Measurements from ENCODE around the gene CD99L2. TPM values are rescaled to one million over a fixed set of nuclear protein-coding genes. Genes with fewer than 3 reads are reported as not detected.
A peak's percentile ranks its signal among the peaks of the same experiment; 100 is the strongest.
"Not testable (repeated sequence)": the region's sequence is repeated elsewhere in the genome, so short reads cannot be mapped to it uniquely, and the experiment has no call there.

The CD99L2 gene
- total RNA-seq, 1 donor from 2014 or later: 90.8 TPM

DNA sequence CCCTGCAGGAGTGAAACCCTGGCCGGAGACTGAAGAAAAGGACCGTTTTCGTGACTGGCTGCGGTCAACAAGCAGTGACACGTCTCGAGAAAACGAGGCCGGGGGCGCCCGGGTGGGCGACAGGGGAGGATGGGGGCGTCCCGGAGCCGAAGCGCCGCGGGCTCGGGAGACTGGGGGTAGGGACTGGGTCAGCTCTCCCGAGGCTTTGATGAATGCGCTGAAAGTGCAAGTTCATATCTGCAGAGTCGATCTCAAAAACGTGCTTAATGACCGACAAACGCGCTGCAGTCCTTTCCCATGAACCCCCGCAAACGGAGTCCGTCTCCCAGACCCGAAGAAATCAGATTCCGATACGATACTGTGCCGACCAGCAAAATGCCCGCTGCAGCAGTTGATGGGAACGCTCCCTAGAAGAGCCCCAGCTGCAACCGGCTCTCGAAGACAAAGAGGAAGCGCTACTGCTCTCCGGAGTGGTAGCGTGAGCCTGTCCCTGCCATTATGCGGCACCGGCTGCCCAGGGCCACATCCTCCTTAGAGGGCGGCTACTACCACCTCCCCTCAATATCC, 806 bp upstream of the CD99L2 start:
- intact Hi-C loops (cut with DNase I): loop anchor here (5.0 to 10.0 kb wide), 2 partner anchors 86 to 127 kb away; partner anchors contain the start of gene HMGB3

GRCh38 chrX:150897421-150898320, 797 bp downstream of the CD99L2 start:
- no peak for DNase-seq (ENCODE audit: low spot score)

More for the DNA sequence above, 806 bp upstream of the CD99L2 start:
- peak; percentile 81 for DNase-seq (ENCODE audit: low spot score)

DNA sequence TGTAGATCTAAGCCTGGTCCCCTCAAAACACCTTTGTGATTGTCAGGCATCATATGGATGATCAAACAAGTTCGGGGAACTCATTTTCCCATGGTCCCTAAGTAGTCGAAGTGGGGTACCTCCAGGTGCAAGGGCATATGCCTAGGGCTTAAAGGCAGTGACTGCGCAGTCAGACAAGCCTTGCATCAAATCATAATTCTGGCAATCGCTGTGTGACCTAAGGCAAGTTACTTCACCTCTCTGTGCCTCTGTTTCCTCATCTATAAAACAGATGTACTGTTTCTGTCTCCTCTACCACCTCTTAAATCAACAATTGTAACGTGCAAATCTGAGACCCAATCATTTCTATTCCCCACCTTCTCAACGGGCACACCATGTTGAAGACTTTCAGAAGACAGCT, 1.8 kb downstream of the CD99L2 start:
- no peak for DNase-seq (ENCODE audit: low spot score)
- intact Hi-C loops (cut with DNase I): loop anchor here (5.0 to 10.0 kb wide), 2 partner anchors 88 to 124 kb away; partner anchors contain the start of gene HMGB3

More at GRCh38 chrX:150897421-150898320, 797 bp downstream of the CD99L2 start:
- intact Hi-C loops (cut with DNase I): loop anchor here (5.0 to 10.0 kb wide), 2 partner anchors 87 to 125 kb away; partner anchors contain the start of gene HMGB3

GRCh38 chrX:150893936-150894335, 4.5 kb downstream of the CD99L2 start:
- intact Hi-C loops (cut with DNase I): loop anchor here (10.0 kb wide), 1 partner anchor 91 kb away; the partner anchor contains the start of gene HMGB3
- DNase-seq (ENCODE audit: low spot score): no peak

- DNase-seq (ENCODE audit: low spot score): no peak
- intact Hi-C loops (cut with DNase I): no loop called here
These were observed 9.3 kb downstream of the CD99L2 start for GRCh38 chrX:150889131-150889530.

DNA sequence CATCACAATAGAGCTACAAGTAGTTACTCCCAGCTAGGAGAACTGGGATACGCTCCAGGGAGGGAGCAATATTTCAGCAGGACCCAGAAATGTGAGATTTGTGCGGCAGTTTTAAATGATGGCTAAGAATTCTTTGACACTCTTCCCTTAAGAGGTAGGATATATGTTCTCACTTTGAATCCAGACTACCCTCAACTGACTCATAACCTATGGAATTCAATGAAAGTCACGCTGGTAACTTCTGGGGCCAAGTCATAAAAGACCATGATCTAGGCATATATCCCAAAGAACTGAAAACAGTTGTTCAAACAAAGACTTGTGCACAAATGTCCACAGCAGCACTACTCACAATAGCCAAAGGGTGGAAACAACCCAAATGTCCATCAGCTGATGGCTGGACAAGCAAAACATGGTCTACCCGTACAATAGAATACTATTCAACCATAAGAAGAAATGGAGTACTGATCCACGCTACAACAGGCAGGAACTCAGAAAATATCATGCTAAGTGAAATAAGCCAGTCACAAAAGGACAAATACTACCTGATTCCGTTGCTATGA, 10.5 kb downstream of the CD99L2 start:
- intact Hi-C loops (cut with DNase I): no loop called here

DNA sequence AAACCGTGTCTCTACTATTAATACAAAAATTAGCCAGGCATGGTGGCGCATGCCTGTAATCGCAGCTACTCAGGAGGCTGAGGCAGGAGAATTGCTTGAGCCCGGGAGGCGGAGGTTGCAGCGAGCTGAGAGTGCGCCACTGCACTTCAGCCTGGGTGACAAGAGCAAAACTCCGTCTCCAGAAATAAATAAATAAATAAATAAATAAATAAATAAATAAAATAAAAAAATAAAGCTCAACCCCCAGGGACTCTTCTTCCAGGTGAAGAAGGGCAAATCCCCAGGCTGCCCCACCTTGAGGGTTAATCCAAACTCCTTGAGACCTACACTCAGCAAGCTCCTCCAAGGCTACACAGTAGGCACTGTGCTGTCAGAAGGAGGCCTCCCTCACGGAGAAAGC, 11.2 kb downstream of the CD99L2 start:
- DNase-seq (ENCODE audit: low spot score); intact Hi-C loops (cut with DNase I): not testable (repeated sequence)

More for the DNA sequence above, 10.5 kb downstream of the CD99L2 start:
- no peak for DNase-seq (ENCODE audit: low spot score)

- intact Hi-C loops (cut with DNase I): no loop called here
These were observed 12.1 kb downstream of the CD99L2 start for GRCh38 chrX:150886381-150886780.

GRCh38 chrX:150880808-150881165, 17.7 kb downstream of the CD99L2 start:
- no peak for DNase-seq (ENCODE audit: low spot score)
- intact Hi-C loops (cut with DNase I): no loop called here

More at GRCh38 chrX:150886381-150886780, 12.1 kb downstream of the CD99L2 start:
- no peak for DNase-seq (ENCODE audit: low spot score)

GRCh38 chrX:150879855-150880807, 18.3 kb downstream of the CD99L2 start:
- intact Hi-C loops (cut with DNase I): no loop called here
- no peak for DNase-seq (ENCODE audit: low spot score)

DNA sequence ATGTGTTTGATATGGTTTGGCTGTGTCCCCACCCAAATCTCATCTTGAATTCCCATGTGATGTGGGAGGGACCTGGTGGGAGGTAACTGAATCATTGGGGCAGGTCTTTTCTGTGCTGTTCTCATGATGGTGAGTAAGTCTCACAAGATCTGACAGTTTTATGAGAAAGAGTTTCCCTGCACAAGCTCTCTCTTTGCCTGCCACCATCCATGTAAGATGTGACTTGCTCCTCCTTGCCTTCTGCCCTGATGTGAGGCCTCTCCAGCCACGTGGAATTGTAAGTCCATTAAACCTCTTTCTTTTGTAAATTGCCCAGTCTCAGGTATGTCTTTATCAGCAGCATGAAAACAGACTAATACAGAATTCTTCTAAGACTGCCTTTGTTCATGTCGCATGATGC, 22.8 kb downstream of the CD99L2 start:
- intact Hi-C loops (cut with DNase I); DNase-seq (ENCODE audit: low spot score): not testable (repeated sequence)

DNA sequence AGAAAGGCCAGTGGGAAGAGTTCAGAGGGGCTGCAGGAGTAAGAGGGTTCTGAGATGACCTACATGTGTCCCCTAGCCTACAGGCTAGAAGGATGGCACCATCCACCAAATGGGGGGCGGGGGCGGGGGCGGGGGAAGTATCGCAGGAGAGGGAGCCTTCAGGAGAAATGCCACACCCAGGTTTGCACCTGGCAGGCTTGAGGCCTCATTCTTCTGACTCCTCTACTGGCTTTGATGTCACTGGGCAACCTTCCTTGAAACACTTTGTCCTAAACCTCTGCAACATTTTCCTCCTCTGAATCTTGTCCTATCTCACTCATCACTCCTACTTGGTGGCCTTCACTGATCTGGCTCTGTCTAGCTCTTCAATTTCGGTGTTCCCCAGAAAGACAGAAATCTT, 24.0 kb downstream of the CD99L2 start:
- intact Hi-C loops (cut with DNase I): no loop called here

GRCh38 chrX:150873616-150874015, 24.9 kb downstream of the CD99L2 start:
- DNase-seq (ENCODE audit: low spot score): no peak
- intact Hi-C loops (cut with DNase I): no loop called here

More for the DNA sequence above, 24.0 kb downstream of the CD99L2 start:
- no peak for DNase-seq (ENCODE audit: low spot score)

DNA sequence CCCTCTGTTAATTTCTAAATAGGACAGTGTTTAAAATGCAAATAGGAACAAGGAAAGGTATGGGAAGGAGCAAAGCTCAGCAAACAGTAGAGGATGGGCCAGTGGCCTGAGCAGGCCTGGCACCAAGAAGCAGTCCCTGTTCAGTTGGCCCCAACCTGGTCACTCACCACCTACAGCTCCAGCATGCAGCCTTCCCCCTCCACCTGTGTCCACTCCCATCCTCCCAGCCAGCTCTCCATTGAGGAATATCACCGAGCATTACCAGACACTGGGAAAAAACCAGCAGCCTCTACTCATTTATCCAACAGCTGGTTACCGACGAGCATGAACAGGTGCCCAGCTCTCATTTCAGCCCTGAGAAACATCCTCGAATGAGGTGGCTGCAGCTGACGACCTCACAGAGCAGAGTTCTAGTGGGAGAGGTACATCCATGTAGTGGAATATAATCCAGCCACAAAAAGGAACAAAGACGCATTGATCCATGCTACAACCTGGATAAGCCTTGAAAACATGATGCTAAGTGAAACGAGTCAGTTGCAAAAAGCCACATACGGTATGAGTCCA, 25.6 kb downstream of the CD99L2 start:
- intact Hi-C loops (cut with DNase I): no loop called here
- DNase-seq (ENCODE audit: low spot score): no peak

DNA sequence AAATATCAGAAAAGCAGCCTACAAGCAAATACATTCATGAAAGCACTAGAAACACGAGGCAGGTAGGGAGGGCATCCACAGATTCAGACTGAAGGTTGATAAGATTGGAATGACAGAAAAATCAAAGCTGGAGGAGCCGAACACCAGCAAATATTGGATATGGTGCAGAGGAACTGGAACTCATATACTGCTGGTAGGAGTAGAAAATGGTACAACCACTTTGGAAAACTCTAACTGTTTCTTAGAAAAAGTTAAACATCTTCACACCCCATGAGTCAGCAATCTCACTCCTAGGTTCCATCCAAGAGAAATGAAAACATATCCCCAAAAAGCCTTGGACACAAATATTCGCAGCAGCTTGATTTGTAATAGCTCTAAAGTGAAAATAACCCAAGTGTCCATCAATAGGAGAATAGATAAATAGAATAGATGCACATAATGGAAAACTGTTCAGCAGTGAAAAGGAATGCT, 27.1 kb downstream of the CD99L2 start:
- intact Hi-C loops (cut with DNase I): no loop called here

DNA sequence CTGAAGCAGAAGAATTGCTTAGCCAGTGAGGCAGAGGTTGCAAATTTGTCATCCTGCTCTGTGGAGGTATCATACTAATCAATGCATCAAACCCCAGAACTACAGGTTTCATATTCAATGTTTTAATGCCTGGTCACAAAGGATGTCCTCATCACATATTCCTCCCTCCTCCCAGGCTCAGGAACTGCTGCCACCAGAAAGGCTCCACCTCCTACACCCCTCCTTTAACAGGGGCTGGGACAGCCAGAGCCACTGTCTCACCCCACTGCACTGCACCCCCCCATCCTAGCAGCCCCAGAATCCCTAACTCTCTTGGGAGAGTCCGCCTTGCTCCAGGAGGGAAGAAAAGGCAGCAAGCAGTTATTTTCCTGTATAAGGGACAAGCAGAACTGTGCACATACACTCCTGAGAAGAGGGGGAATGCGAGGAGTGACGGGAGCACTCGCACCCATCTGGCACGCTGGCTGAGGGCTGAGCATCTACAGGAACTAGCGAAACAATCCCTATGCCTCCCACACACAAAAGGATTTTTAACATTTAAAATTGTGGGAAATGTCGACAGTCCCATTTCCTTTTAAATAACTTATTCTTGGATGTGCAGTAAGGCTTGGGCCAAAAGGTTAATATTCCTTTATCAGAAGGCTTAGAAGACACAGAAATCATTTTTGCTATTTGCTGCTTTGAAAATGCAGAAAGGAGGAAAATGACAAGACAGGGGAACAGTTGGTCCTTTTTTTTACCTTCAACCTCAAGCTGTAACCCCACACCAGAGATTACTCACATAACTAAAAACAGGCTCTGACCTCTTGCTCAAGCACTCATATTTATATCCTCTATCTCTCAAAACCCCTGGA, 27.8 kb downstream of the CD99L2 start:
- DNase-seq (ENCODE audit: low spot score): no peak
- intact Hi-C loops (cut with DNase I): no loop called here

More for the DNA sequence above, 27.1 kb downstream of the CD99L2 start:
- DNase-seq (ENCODE audit: low spot score): no peak

DNA sequence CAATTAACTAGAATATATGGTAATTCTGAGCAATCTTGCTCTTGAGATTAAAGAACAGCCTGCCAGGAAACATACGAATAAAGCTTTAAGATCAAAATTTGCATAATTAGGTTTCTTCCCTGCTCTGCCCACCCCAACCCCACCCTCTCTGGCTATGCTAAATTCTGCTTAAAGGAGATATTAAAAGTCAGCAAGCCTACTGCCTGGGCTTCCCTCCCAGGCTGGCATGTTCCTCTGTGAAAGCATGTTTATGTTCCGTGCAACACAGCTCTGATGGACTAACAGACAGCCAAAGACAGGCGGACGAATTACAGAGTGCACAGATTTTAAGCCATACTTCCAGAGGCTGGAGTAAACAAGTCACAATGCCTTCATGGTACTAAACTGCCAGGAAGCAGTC, 28.4 kb downstream of the CD99L2 start:
- intact Hi-C loops (cut with DNase I): no loop called here

GRCh38 chrX:150869450-150869849, 29.0 kb downstream of the CD99L2 start:
- no peak for DNase-seq (ENCODE audit: low spot score)
- intact Hi-C loops (cut with DNase I): no loop called here

More for the DNA sequence above, 28.4 kb downstream of the CD99L2 start:
- no peak for DNase-seq (ENCODE audit: low spot score)

Data from cardiac septum (tissue), 1 donor.